ENCODE data around the gene PNRC1.
"Not testable (repeated sequence)": the region's sequence is repeated elsewhere in the genome, so short reads cannot be mapped to it uniquely, and the experiment has no call there.

PNRC1 gene

GRCh38 chr6:89080281-89081128 lies at the start of gene PNRC1:
Gene PNRC1 (plus strand): TSS chr6:89080751. CDS start chr6:89080895, 144 bp downstream.
- DNase-seq (ENCODE audit: low read depth in 2 of 2), result peak; percentile 100

GRCh38 chr6:89032599-89032998 lies 48.0 kb upstream of the PNRC1 start:
- DNase-seq (ENCODE audit: low read depth in 2 of 2), result no peak

GRCh38 chr6:89033461-89033860 lies 47.1 kb upstream of the PNRC1 start:
- no peak for DNase-seq (ENCODE audit: low read depth in 2 of 2)

GRCh38 chr6:89034116-89034515 lies 46.4 kb upstream of the PNRC1 start:
- not testable (repeated sequence) for DNase-seq (ENCODE audit: low read depth in 2 of 2)

- DNase-seq (ENCODE audit: low read depth in 2 of 2), result no peak
Measured at GRCh38 chr6:89034586-89035251, 45.8 kb upstream of the PNRC1 start.

GRCh38 chr6:89035252-89036101 lies 45.1 kb upstream of the PNRC1 start:
- DNase-seq (ENCODE audit: low read depth in 2 of 2), result no peak

- DNase-seq (ENCODE audit: low read depth in 2 of 2), result no peak
Measured at GRCh38 chr6:89037141-89037900, 43.2 kb upstream of the PNRC1 start.

GRCh38 chr6:89037901-89038293 lies 42.7 kb upstream of the PNRC1 start:
- DNase-seq (ENCODE audit: low read depth in 2 of 2), result not testable (repeated sequence)

GRCh38 chr6:89042664-89043063 lies 37.9 kb upstream of the PNRC1 start:
- DNase-seq (ENCODE audit: low read depth in 2 of 2), result no peak

- no peak for DNase-seq (ENCODE audit: low read depth in 2 of 2)
Measured at GRCh38 chr6:89044328-89045010, 36.1 kb upstream of the PNRC1 start.

GRCh38 chr6:89045011-89045387 lies 35.6 kb upstream of the PNRC1 start:
- DNase-seq (ENCODE audit: low read depth in 2 of 2), result no peak

- DNase-seq (ENCODE audit: low read depth in 2 of 2), result no peak
Measured at GRCh38 chr6:89045576-89045975, 35.0 kb upstream of the PNRC1 start.

- DNase-seq (ENCODE audit: low read depth in 2 of 2), result no peak
Measured at GRCh38 chr6:89047473-89047872, 33.1 kb upstream of the PNRC1 start.

GRCh38 chr6:89048288-89048923 lies 32.1 kb upstream of the PNRC1 start:
- DNase-seq (ENCODE audit: low read depth in 2 of 2), result no peak

- DNase-seq (ENCODE audit: low read depth in 2 of 2), result no peak
Measured at GRCh38 chr6:89048985-89049384, 31.6 kb upstream of the PNRC1 start.

GRCh38 chr6:89050155-89050554 lies 30.4 kb upstream of the PNRC1 start:
- DNase-seq (ENCODE audit: low read depth in 2 of 2), result no peak

- DNase-seq (ENCODE audit: low read depth in 2 of 2), result no peak
Measured at GRCh38 chr6:89050697-89051096, 29.9 kb upstream of the PNRC1 start.

GRCh38 chr6:89051676-89052075 lies 28.9 kb upstream of the PNRC1 start:
- no peak for DNase-seq (ENCODE audit: low read depth in 2 of 2)

- no peak for DNase-seq (ENCODE audit: low read depth in 2 of 2)
Measured at GRCh38 chr6:89054208-89054607, 26.3 kb upstream of the PNRC1 start.

- DNase-seq (ENCODE audit: low read depth in 2 of 2), result no peak
Measured at GRCh38 chr6:89057759-89058158, 22.8 kb upstream of the PNRC1 start.
